HG02642 (cell line): Measurements from ENCODE around the gene GOLGA8Q.
"Not testable (repeated sequence)": the region's sequence is repeated elsewhere in the genome, so short reads cannot be mapped to it uniquely, and the experiment has no call there.

Experiments used
- ATAC-seq: cut with Tn5 transposase; IDR thresholded peaks from one replicate; pipeline ENCODE4 v1.9.1; 2021; ENCODE audit warnings: mild to moderate bottlenecking; ENCODE audit not compliant: unreplicated experiment, poor library complexity

GOLGA8Q gene, protein sequence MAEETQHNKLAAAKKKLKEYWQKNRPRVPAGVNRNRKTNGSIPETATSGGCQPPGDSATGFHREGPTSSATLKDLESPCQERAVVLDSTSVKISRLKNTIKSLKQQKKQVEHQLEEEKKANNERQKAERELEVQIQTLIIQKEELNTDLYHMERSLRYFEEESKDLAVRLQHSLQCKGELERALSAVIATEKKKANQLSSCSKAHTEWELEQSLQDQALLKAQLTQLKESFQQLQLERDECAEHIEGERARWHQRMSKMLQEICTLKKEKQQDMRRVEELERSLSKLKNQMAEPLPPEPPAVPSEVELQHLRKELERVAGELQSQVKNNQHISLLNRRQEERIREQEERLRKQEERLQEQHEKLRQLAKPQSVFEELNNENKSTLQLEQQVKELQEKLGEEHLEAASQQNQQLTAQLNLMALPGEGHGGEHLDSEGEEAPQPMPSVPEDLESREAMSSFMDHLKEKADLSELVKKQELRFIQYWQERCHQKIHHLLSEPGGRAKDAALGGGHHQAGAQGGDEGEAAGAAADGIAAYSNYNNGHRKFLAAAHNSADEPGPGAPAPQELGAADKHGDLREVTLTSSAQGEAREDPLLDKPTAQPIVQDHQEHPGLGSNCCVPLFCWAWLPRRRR

DNA sequence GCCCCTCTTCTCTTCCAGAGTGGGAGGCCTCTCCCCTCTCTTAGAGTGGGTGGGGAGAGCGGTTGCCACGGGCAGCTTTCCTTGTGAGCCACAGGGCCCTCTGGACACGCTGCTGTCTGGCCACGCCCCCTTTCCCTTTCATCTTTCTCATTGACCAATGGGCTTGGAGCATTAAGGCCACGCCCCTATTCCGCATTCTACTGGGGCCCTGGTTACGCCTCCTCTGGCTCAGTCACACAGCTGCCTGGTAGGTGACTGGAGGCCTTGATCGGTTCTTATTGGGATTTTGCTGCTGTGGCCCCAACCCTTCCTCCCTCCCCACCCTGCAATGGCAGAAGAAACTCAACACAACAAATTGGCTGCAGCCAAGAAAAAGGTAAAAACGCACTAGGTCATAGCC lies at the start of gene GOLGA8Q:
Gene GOLGA8Q (plus strand): TSS at position 301 of the 400 bp plus-strand sequence. CDS start 28 bp downstream, at position 329.
- ATAC-seq: not testable (repeated sequence)

DNA sequence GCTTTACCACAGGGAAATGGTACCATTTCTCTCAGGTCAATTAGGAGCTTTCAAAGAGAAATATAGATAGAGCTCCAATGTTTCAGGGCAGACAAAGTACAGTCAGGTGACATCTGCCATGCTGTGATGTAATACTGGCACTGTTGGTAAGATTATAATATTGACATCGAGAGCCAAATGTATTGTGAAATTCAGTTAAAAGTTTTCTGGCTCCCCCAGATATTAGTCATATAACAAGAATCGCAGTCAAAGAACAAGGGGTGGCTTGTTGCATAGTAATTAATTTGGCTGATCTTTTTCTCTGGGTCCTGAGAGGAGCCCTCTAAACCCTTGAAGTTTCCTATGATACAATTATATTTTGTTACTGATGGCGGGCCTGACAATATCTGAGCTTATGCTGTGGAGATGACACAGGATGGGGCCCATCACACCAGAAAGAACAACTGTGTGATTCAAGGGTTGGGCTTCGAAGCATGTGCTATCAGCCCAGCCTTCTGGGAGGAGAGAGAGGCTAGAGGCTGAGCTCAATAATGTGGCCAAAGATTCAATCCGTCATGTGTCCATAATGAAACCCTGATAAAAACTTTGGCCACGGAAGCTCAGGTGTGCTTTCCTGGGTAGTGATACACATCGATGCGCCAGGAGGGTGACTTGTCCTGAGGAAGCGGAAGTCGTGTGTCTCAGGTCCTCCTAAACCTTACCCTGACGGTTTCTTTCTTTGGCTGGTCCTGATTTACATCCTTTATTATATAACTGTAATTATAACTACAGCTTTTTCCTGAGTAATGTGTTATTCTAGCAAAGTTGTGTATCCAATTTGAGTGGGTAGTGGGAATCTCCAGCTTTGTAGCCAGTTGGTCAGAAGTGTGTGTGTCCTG lies 48.7 kb upstream of the GOLGA8Q start:
- ATAC-seq: not testable (repeated sequence)

DNA sequence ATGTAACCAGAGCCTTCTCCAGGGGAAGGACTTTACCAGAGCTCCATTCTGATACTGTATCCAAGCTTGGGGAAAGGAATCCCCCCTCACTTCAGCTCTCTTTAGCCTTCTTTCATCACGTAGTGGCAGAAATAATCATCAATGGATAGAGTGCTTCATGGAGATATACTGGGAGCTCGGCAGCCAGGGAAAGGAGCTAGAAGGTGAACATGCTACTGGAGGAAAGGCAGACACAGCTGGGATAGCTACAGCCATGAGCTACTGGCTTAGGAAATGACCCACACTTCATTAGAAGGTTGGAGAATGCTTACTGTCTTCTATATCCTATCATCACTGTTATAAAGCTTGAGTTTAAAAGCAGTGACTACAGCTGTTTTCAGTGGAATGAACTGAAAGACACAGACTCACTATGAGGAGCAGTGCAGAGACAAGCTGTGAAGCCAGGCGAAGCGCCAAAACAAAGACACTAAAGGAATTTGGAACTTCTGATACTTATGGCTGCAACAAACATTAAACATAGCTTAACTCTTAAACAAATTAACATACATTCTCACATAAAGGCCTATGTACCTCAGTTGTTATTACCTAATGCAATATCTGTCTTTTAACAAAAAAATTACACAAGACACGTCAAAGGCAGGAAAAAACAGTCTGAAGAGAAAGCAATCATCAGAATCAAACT lies 47.5 kb upstream of the GOLGA8Q start:
- not testable (repeated sequence) for ATAC-seq

DNA sequence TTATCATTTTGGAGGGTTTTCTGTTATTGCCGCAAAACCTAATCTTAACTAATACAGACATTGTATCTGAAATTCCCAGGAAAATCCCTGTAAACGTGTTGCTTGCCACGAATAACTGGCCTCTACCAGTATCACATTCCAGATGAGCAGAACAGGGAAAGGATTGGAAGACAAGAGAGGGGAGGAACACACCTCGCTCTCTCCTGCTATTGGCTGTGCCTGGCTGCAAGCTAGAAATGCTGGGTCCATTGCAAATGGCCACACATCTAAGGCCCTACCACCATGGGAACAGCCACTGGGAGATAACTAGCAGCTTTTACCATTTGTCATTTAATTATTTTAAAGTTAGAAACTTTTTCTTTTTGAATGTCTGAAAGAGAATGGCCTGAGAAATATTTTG lies 37.3 kb upstream of the GOLGA8Q start:
- not testable (repeated sequence) for ATAC-seq

DNA sequence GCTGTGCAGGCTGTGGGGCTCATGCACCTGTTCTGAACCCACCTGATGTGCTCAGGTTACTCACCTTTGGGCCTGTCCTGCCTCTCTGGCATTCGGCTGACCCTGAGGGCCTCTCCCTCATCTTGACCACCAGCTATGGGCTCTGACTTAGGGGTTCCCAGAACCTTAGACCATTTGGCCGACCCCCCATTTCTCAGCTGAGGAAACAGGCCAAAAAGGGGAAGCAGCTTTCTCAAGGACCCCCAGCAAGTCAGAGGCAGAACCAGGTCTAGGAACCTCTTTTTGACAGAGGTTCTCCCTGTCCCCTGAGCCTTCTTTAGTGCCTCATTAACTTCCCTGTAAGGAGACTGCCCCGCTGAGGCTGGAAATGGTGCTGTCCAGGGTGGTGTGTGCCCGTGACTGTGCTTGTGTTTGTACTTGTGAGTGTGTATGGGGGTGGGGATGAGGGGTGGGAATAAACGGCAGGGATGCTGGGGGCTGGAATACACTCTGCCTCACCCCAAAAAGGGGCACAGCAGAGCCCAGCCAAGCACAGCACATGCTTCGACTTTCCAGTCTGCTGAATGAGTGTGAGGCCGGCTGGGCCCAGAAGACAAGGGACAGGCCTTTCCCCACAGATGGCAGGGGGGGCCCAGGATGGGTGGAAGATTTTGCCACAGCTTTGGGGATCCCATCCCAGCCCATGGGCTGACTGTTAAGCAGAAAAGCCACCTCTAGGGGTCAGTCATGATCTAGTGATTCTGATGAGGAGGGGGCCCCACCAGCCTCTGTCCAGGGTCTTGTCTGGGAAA lies 28.2 kb upstream of the GOLGA8Q start:
- not testable (repeated sequence) for ATAC-seq

DNA sequence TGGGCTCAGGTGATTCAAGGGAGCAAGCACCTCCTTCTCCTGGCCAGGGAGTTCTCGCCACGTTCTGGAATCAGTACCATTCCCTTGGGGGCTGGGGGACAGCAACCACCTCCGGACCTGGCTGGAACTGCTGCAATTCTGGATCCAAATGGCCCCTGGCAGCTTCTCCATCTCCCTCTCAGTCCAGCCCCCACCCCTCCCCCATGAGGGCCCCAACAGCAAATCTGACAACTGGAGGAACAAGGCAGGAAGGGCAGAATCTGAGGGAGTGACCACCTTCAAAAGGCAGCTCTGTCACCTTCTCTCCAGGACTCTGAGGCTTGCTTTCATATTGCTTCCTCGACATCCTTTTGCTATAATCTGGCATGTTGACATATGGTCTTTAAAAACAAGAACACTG lies 25.9 kb upstream of the GOLGA8Q start:
- not testable (repeated sequence) for ATAC-seq

DNA sequence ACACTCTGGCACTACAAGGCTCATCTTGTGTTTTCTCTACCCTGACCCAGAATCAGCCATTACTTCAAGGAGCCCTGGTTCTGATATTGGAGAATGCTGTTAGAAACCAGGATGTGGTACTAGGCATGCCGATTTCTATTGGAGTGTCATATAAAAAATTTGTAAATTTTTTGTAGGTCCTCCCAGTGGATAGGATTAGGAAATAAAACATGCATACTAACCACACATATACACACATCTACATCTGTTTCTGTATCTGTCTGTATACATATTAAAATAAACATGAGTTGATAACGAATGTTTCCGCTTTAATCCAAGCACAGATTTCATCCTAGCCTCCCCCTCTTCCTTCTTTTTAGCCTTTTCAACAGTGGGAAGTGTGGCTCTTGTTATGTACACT lies 22.8 kb upstream of the GOLGA8Q start:
- ATAC-seq: not testable (repeated sequence)

DNA sequence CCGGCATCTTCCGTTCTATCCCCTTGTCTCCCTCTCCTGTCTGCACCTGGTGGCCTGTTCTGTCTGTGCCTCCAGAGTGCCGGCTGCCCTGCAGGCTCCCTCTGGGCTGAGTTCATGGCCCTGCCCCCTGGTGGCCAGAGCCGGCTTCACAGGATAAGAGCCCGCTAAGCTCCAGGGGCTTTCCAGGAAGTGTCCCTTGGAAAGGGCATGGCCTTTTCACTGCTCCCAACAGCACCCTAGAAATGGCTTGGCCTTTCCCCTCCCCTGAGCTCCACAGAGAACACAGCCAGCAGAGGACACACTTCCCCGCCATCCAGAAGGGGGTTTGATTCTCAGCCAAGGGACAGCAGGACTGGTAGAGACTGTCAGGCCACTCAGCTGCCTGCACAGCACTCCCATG lies 15.1 kb downstream of the GOLGA8Q start:
- not testable (repeated sequence) for ATAC-seq

DNA sequence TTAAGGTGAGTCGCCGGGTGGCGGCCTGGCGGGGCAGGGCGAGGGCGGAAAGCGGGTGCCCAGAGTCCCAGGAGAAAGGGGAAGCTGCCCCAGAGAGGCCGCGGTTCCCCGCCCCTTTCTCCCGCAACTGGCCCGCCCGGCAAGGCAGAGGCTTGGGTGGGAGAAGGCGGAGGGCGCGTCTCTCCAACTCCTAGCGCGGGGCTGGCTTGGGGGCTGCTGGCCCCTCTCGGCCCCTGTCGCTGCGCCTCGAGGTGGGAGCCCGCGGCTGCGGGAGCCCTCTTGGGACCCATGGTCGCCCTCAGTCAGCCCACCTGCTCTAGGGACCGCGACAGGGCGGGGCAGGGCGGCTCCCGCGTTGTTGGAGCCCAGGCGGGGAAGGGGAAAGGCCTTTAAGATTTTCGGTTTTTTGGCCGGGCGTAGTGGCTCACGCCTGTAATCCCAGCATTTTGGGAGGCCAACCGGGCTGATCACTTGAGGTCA lies 21.2 kb downstream of the GOLGA8Q start:
- not testable (repeated sequence) for ATAC-seq

DNA sequence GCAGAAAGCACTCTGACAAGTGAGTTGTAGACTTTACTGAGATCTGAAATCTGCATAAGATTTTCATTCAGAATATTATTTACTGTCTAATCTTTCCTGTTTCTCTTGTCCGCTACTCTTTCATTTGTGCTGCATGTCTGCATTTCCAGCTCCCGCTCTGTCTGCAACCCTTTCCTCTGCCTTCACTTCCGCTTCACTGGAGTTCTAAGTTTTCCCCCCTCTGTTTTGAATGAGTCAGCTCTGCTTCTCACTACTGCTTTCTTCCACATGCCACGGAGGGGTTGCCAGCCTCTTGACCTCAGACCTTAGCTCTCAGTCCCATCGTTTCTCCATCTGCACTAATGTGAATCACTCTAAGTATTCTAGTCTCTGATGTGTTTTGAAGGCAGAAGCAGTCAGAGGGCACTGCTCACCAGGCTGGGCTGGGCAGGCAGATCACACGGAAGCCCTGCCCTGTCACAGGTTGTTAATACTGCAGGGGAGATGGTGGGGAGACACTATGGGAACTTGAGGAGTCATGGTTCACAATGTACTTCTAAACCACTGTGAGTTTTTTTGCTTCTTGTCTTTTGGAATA lies 27.6 kb downstream of the GOLGA8Q start:
- not testable (repeated sequence) for ATAC-seq

DNA sequence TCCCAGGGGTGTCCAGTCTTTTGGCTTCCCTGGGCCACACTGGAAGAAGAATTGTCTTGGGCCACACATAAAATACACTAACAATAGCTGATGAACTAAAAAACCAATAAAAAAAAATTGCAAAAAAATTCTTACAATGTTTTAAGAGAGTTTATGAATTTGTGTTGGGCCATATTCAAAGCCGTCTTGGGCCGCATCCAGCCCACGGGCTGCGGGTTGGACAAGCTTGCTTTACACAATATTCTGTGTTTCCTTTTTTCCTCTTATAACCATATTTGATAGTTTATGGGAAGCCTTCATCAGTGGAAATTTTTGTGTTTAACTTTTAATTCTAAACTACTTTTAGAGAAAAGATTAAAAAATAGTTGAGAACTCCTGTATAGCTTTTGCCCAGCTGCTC lies 28.9 kb downstream of the GOLGA8Q start:
- not testable (repeated sequence) for ATAC-seq

DNA sequence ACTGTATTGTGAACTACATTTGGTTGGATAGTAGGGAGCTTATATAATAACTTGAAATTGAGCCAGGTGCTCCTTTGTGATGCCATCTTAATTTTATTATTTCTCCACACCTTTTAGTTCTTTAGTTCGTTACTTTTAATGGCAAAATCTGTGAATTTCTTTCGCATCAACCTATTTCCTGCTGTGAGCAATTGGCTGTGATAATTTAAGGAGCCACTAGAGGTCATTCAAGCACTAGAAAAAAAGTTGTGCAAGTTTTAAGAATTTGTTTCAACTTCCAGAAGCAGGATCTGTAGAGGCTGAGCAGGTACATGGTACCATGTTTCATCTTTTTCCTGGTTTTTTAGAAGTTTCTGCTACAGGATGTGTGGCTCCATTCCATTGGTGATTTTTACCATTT lies 47.1 kb downstream of the GOLGA8Q start:
- not testable (repeated sequence) for ATAC-seq

DNA sequence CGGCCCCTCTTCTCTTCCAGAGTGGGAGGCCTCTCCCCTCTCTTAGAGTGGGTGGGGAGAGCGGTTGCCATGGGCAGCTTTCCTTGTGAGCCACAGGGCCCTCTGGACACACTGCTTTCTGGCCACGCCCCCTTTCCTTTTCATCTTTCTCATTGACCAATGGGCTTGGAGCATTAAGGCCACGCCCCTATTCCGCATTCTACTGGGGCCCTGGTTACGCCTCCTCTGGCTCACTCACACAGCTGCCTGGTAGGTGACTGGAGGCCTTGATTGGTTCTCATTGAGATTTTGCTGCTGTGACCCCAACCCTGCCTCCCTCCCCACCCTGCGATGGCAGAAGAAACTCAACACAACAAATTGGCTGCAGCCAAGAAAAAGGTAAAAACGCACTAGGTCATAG lies 51.9 kb downstream of the GOLGA8Q start, which contains the start of gene GOLGA8H:
Gene GOLGA8H (plus strand): TSS at position 233 of the 400 bp plus-strand sequence. CDS start 98 bp downstream, at position 331.
- ATAC-seq: not testable (repeated sequence)
